HG02588 (cell line): ENCODE results near the gene ATP8B3.

Experiments used
- ATAC-seq: cut with Tn5 transposase; IDR thresholded peaks from one replicate; pipeline ENCODE4 v1.9.1; 2021; ENCODE audit warnings: mild to moderate bottlenecking, moderate library complexity; ENCODE audit not compliant: unreplicated experiment

The ATP8B3 gene

GRCh38 chr19:1758959-1759903 lies 52.8 kb downstream of the ATP8B3 start:
- no peak for ATAC-seq

GRCh38 chr19:1758231-1758577 lies 53.9 kb downstream of the ATP8B3 start:
- ATAC-seq: no peak

- no peak for ATAC-seq
These were observed 54.4 kb downstream of the ATP8B3 start for GRCh38 chr19:1757468-1758230.

- no peak for ATAC-seq
These were observed 55.2 kb downstream of the ATP8B3 start for GRCh38 chr19:1756705-1757465.

- ATAC-seq: no peak
These were observed 55.8 kb downstream of the ATP8B3 start for GRCh38 chr19:1756264-1756663.

GRCh38 chr19:1755467-1756171 lies 56.5 kb downstream of the ATP8B3 start:
- no peak for ATAC-seq

- no peak for ATAC-seq
These were observed 57.2 kb downstream of the ATP8B3 start for GRCh38 chr19:1754636-1755466.

- ATAC-seq: no peak
These were observed 57.9 kb downstream of the ATP8B3 start for GRCh38 chr19:1754018-1754635.

- no peak for ATAC-seq
These were observed 59.0 kb downstream of the ATP8B3 start, which contains the start of gene ONECUT3 for GRCh38 chr19:1752757-1753728. TSS of gene ONECUT3 (plus strand) at chr19:1753506. CDS start at chr19:1753663, 157 bp downstream.

GRCh38 chr19:1752009-1752756 lies 59.9 kb downstream of the ATP8B3 start:
- ATAC-seq: no peak

GRCh38 chr19:1751367-1752008 lies 60.6 kb downstream of the ATP8B3 start:
- no peak for ATAC-seq

- no peak for ATAC-seq
These were observed 61.6 kb downstream of the ATP8B3 start for GRCh38 chr19:1750343-1751021.

GRCh38 chr19:1749373-1750342 lies 62.4 kb downstream of the ATP8B3 start:
- ATAC-seq: no peak

- no peak for ATAC-seq
These were observed 63.2 kb downstream of the ATP8B3 start for GRCh38 chr19:1748873-1749341.
